ENCODE results near the gene RAD51AP1.

The RAD51AP1 gene

DNA sequence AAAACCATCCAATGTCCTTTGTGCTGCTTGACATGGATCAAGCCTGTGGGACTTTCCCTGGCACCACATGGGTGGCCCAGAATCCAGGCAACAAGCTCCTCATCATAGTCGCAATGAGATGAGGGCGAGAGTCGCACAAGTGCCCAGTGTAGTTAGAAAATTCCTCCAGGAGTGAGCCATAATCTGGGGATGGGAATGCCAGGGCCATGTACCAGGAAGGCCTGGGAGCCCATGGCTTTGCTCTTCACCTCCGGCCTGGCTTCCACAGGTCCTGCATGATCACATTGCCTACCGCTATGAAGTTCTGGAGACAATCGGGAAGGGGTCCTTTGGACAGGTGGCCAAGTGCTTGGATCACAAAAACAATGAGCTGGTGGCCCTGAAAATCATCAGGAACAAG, 57.2 kb downstream of the RAD51AP1 start:
- DNase-seq = no peak

DNA sequence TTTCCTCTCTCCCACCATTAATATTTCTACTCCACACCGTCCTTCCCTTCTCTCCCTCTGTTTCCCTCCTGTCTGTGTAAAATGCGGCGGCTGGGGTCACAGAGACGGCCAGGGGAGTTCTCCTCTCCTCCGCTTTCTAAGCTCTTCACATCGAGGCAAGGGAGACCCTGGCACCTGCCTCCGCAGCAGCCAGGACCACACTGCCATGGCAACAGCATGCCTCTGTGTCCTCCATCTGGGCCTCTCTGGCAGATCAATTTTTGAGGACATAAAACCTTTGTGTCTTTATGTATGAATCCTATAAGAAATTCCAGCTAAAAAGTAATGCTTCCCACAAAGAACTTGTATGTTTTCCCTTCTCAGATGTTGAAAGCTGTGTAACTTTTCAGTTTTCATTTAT, 64.7 kb downstream of the RAD51AP1 start:
- DNase-seq = peak; percentile 33

DNA sequence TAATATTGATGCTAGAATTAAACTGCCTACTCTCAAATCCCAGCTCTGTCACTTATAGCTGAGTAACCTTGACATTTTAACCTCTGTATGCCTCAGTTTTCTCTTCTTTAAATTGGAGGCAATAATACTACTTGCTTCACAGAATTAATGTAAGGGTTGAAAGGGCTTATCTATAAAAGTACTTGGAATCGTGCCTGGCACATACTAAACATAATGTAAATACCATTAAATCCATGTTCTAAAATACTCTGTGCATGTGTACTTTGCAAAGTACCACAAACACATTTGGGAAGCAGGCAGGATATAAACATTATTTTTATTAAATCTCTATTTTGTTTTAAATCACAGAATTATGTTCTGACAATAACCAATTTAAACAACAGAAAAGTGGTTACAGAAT, 65.3 kb downstream of the RAD51AP1 start:
- DNase-seq = no peak

DNA sequence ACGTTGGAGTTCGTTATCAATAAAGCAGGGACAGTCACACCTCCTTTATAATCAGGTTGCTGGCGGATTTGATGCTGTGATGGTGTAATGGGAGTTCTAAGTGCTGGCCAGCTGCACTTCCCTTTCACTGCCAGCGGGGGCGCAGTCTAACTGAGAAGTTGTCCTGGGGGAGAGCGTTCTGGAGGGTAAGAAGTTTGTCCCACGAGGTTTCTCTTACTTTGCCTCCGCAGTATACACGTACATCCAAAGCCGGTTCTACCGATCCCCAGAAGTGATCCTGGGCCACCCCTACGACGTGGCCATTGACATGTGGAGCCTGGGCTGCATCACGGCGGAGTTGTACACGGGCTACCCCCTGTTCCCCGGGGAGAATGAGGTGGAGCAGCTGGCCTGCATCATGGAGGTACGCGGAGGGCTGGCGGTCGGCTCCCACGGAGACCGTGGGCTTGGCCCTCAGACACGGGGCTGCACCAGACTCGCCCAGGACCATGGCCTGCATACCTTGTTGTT, 66.0 kb downstream of the RAD51AP1 start:
- DNase-seq = peak; percentile 94

DNA sequence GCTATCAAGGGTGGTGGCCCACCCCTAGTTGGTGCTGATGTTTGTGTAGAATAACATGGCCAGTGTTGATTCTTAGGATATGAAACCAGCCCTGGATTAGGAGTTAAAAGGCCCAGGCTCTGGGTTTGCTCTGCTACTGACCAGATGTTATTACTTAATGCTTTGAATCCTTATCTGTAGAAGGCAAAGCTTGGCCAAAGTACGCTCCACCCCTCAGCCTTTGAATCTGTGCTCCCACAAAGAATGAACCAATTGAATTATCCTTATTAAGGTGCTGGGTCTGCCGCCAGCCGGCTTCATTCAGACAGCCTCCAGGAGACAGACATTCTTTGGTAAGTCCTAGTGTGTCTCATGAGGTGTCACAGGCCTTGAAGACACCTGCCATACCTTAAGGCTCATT, 68.4 kb downstream of the RAD51AP1 start:
- no peak for DNase-seq

DNA sequence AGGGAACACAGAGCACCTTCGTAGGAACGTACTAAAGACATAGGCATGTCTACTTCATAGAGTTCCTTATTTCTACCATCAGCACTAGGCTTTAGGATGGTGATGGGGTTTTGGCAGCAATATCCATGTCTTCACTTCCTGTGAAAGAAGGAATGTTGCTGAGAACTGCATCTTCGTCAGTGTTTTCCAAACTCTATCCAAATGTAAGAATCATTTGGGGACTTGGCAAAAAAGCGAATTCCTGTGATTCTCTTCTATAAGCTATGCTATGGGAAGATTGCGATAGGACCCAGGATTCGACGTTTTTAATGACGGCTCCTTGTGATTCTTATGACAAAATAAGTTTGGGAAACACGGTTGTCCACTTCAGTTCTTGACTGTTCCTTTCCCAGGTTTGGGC, 70.4 kb downstream of the RAD51AP1 start:
- DNase-seq = no peak

Data from eye (tissue), 1 donor.